ENCODE measurements around the gene P3H2.
A peak's percentile ranks its signal among the peaks of the same experiment; 100 is the strongest.

P3H2 gene

GRCh38 chr3:189966843-189967242, 153.9 kb downstream of the P3H2 start:
- H3K9me3 ChIP-seq (ENCODE audit: control insufficient read depth, insufficient read depth, low read depth, low read length): no peaks in the 10 kb centered on the region
- CTCF ChIA-PET: interaction anchor here (0.6 to 1.8 kb wide), 14 partner anchors 14 to 483 kb away, joined by 3 to 13 read pairs (median 4); partner anchors contain the start of gene TMEM207
- no peaks in the 10 kb centered on the region for H3K4me1 ChIP-seq (ENCODE audit: control insufficient read depth, insufficient read depth, low read length)
- POLR2A ChIA-PET: no interaction called here
- TF ChIP-seq ZNF416 (tag by site-specific recombination; IDR thresholded peaks at IDR 0.05) (no peak), GLIS1 (tag by site-specific recombination; IDR thresholded peaks at IDR 0.05) (no peak), EGR2 (tag by site-specific recombination; IDR thresholded peaks at IDR 0.05; ENCODE audit: low read depth) (no peak), ZNF221 (tag by site-specific recombination; IDR thresholded peaks at IDR 0.05; ENCODE audit: borderline replicate concordance) (no peak), ZSCAN16 (tag by site-specific recombination; IDR thresholded peaks at IDR 0.05) (no peak), ZNF155 (tag by site-specific recombination; IDR thresholded peaks at IDR 0.05) (no peak), ZNF354C (tag by site-specific recombination; IDR thresholded peaks at IDR 0.05; ENCODE audit: borderline replicate concordance, low read depth) (no peak), ZNF654 (tag by site-specific recombination; IDR thresholded peaks at IDR 0.05; ENCODE audit: low read depth) (no peak), PRDM4 (tag by site-specific recombination; IDR thresholded peaks at IDR 0.05) (no peak)
- TF ChIP-seq, protein P1, sequence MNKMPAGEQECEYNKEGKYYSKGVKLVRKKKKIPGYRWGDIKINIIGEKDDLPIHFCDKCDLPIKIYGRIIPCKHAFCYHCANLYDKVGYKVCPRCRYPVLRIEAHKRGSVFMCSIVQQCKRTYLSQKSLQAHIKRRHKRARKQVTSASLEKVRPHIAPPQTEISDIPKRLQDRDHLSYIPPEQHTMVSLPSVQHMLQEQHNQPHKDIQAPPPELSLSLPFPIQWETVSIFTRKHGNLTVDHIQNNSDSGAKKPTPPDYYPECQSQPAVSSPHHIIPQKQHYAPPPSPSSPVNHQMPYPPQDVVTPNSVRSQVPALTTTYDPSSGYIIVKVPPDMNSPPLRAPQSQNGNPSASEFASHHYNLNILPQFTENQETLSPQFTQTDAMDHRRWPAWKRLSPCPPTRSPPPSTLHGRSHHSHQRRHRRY (tag by site-specific recombination; IDR thresholded peaks at IDR 0.05): no peak
- TF ChIP-seq, protein P2, sequence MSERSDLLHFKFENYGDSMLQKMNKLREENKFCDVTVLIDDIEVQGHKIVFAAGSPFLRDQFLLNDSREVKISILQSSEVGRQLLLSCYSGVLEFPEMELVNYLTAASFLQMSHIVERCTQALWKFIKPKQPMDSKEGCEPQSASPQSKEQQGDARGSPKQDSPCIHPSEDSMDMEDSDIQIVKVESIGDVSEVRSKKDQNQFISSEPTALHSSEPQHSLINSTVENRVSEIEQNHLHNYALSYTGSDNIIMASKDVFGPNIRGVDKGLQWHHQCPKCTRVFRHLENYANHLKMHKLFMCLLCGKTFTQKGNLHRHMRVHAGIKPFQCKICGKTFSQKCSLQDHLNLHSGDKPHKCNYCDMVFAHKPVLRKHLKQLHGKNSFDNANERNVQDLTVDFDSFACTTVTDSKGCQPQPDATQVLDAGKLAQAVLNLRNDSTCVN (tag by site-specific recombination; optimal IDR thresholded peaks at IDR 0.05): no peak
- TF ChIP-seq, protein P3, sequence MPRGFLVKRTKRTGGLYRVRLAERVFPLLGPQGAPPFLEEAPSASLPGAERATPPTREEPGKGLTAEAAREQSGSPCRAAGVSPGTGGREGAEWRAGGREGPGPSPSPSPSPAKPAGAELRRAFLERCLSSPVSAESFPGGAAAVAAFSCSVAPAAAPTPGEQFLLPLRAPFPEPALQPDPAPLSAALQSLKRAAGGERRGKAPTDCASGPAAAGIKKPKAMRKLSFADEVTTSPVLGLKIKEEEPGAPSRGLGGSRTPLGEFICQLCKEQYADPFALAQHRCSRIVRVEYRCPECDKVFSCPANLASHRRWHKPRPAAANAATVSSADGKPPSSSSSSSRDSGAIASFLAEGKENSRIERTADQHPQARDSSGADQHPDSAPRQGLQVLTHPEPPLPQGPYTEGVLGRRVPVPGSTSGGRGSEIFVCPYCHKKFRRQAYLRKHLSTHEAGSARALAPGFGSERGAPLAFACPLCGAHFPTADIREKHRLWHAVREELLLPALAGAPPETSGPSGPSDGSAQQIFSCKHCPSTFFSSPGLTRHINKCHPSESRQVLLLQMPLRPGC (tag by site-specific recombination; IDR thresholded peaks at IDR 0.05): no peak
- TF ChIP-seq, protein P4, sequence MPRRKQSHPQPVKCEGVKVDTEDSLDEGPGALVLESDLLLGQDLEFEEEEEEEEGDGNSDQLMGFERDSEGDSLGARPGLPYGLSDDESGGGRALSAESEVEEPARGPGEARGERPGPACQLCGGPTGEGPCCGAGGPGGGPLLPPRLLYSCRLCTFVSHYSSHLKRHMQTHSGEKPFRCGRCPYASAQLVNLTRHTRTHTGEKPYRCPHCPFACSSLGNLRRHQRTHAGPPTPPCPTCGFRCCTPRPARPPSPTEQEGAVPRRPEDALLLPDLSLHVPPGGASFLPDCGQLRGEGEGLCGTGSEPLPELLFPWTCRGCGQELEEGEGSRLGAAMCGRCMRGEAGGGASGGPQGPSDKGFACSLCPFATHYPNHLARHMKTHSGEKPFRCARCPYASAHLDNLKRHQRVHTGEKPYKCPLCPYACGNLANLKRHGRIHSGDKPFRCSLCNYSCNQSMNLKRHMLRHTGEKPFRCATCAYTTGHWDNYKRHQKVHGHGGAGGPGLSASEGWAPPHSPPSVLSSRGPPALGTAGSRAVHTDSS (tag by site-specific recombination; IDR thresholded peaks at IDR 0.05): no peak
- H3K27ac ChIP-seq (ENCODE audit: extremely low read depth, low read depth, low read length): no peak overlapping the region
- no peaks in the 10 kb centered on the region for H3K36me3 ChIP-seq (ENCODE audit: control insufficient read depth in 2 of 2, insufficient read depth in 1 of 2, low read length in 2 of 2)
- no peak overlapping the region for H3K4me3 ChIP-seq (ENCODE audit: low read depth, low read length)

GRCh38 chr3:189964623-189965332, 155.9 kb downstream of the P3H2 start:
- no peaks in the 10 kb centered on the region for H3K4me1 ChIP-seq (ENCODE audit: control insufficient read depth, insufficient read depth, low read length)
- H3K27ac ChIP-seq (ENCODE audit: extremely low read depth, low read depth, low read length): no peak overlapping the region
- no peaks in the 10 kb centered on the region for H3K9me3 ChIP-seq (ENCODE audit: control insufficient read depth, insufficient read depth, low read depth, low read length)
- H3K4me3 ChIP-seq (ENCODE audit: low read depth, low read length): no peak overlapping the region
- POLR2A ChIA-PET: no interaction called here
- H3K36me3 ChIP-seq (ENCODE audit: control insufficient read depth in 2 of 2, insufficient read depth in 1 of 2, low read length in 2 of 2): no peaks in the 10 kb centered on the region
- CTCF ChIA-PET: interaction anchor here (0.6 to 1.3 kb wide), 7 partner anchors 238 to 1609 kb away, joined by 3 to 5 read pairs (median 3); no protein-coding TSS in a partner anchor
- TF ChIP-seq ZNF18 (tag by site-specific recombination; IDR thresholded peaks at IDR 0.05): peak; percentile 58; the same call in 1 of the 2 replicates
- TF ChIP-seq, protein P5, sequence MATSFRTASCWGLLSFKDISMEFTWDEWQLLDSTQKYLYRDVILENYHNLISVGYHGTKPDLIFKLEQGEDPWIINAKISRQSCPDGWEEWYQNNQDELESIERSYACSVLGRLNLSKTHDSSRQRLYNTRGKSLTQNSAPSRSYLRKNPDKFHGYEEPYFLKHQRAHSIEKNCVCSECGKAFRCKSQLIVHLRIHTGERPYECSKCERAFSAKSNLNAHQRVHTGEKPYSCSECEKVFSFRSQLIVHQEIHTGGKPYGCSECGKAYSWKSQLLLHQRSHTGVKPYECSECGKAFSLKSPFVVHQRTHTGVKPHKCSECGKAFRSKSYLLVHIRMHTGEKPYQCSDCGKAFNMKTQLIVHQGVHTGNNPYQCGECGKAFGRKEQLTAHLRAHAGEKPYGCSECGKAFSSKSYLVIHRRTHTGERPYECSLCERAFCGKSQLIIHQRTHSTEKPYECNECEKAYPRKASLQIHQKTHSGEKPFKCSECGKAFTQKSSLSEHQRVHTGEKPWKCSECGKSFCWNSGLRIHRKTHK (tag by site-specific recombination; IDR thresholded peaks at IDR 0.05): no peak
- TF ChIP-seq, protein P6, sequence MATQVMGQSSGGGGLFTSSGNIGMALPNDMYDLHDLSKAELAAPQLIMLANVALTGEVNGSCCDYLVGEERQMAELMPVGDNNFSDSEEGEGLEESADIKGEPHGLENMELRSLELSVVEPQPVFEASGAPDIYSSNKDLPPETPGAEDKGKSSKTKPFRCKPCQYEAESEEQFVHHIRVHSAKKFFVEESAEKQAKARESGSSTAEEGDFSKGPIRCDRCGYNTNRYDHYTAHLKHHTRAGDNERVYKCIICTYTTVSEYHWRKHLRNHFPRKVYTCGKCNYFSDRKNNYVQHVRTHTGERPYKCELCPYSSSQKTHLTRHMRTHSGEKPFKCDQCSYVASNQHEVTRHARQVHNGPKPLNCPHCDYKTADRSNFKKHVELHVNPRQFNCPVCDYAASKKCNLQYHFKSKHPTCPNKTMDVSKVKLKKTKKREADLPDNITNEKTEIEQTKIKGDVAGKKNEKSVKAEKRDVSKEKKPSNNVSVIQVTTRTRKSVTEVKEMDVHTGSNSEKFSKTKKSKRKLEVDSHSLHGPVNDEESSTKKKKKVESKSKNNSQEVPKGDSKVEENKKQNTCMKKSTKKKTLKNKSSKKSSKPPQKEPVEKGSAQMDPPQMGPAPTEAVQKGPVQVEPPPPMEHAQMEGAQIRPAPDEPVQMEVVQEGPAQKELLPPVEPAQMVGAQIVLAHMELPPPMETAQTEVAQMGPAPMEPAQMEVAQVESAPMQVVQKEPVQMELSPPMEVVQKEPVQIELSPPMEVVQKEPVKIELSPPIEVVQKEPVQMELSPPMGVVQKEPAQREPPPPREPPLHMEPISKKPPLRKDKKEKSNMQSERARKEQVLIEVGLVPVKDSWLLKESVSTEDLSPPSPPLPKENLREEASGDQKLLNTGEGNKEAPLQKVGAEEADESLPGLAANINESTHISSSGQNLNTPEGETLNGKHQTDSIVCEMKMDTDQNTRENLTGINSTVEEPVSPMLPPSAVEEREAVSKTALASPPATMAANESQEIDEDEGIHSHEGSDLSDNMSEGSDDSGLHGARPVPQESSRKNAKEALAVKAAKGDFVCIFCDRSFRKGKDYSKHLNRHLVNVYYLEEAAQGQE (tag by site-specific recombination; IDR thresholded peaks at IDR 0.05): peak; percentile 72
- TF ChIP-seq GLIS1 (tag by site-specific recombination; IDR thresholded peaks at IDR 0.05): no peak
- TF ChIP-seq ZNF138 (tag by site-specific recombination; IDR thresholded peaks at IDR 0.05; ENCODE audit: borderline replicate concordance): no peak
- no peak for TF ChIP-seq TCF7L2 (IDR thresholded peaks at IDR 0.05; ENCODE audit: borderline replicate concordance, low read depth, low read length)
